ENCODE data around the gene ABTB2.
A peak's percentile ranks its signal among the peaks of the same experiment; 100 is the strongest.
"Not testable (repeated sequence)": the region's sequence is repeated elsewhere in the genome, so short reads cannot be mapped to it uniquely, and the experiment has no call there.

Gene ABTB2

GRCh38 chr11:34357701-34358257, at the start of gene ABTB2:
TSS of gene ABTB2 (minus strand) at chr11:34358010.
- DNase-seq: peak; percentile 98

- no peak for DNase-seq
Observed at GRCh38 chr11:34407121-34407813, 49.5 kb upstream of the ABTB2 start.

DNA sequence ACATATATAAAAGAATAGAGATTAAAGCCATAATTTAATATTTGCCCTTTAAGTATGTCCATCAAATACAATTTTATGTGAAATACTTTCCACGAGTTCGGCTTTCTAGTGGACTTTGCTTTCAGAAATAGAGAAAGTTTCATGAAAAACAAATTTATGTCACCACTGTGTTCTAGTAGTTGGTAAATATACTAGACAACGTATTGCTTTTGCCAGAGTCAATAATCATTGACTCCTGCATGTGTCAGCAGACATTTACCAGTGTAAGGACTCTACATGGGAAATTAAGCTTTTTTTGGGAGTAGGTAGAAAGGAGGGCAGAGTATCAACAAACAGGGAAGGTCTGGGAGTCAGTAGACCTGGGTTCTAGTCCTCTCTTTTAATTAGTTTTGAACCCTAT, 48.6 kb upstream of the ABTB2 start:
- no peak for DNase-seq

GRCh38 chr11:34405079-34405858, 47.5 kb upstream of the ABTB2 start:
- no peak for DNase-seq

- DNase-seq: no peak
Observed at GRCh38 chr11:34404280-34404679, 46.5 kb upstream of the ABTB2 start.

DNA sequence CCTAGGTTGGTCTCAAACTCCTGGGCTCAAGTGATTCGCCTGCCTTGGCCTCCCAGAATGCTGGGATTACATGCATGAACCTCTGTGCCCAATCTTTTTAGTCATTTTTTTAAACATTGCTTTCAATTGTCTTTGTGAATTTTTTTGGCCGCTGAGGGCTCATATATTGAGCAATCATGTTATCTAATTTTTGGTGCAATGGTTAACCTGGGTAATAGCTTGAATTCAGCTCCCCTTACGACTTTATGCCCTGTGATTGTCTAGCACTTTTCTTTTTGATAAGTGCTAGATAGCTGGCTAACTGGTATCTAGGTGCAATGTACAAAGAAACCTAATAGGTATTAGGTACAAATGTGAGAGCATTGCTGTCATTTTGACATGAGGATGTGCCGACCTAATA, 45.6 kb upstream of the ABTB2 start:
- no peak for DNase-seq

DNA sequence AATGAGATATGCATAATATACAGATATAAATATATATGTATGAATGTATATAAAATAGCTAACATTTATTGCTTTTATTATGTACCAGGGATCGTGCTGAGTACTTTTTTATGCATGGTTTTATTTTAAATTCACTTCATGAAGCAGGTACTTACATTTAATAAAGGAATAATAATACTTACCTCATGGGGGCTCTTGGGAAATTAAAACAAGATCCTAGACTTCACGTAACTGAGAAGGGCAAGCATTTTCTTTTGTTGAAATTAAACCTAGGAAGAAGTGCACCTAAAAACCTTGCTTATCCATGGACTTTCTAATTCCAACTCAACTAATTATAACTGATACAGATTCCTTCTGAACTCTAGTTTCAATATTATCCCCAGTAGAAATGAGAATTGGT, 40.0 kb upstream of the ABTB2 start:
- no peak for DNase-seq

GRCh38 chr11:34397120-34397519, 39.3 kb upstream of the ABTB2 start:
- DNase-seq: no peak

GRCh38 chr11:34395916-34396550, 38.2 kb upstream of the ABTB2 start:
- DNase-seq: no peak

DNA sequence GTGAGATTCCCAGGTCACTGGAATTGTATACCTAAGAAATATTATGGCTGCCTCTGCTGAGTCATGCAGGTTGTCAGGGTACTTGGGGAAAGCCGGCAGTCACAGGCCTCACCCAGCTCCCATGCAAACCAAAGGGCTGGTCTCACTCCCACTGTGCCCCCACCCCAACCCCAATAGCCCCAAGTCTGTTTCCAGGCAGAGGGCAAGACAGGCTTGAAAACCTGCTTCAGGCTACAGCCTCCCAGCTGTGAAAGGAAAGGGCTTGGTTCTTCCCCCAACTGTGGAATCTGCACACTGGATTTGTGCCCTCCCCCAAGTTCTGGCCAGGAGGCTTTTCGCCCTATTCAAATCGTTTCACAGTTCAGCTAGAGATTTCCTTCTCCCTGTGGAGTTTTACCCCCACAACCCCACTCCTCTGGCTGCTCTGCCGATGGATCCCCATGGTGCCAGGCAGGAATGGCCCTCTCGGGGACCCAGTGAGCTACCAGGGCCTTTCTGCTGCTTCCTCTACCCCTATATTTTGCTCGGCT, 37.0 kb upstream of the ABTB2 start:
- no peak for DNase-seq

- no peak for DNase-seq
Observed at GRCh38 chr11:34387653-34388052, 29.8 kb upstream of the ABTB2 start.

GRCh38 chr11:34386356-34386755, 28.5 kb upstream of the ABTB2 start:
- not testable (repeated sequence) for DNase-seq

GRCh38 chr11:34382532-34383276, 24.9 kb upstream of the ABTB2 start:
- no peak for DNase-seq

DNA sequence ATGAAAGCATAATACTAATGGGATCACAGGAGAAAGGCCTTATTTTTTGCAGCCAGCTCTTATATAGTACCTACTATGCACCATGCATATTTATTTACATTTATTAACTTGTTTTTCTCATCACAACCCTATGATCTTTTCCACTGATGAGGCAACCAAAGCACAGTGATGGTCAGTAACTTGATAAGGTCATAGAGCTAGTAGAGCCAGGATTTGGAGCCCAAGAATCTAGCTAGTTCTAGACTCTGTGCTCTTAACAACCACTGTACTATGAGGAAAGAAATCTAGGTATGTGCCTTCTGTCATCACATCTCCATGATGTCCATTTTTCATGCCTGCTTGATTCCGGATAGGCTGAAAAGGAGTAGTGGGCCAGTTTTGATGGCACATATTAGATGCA, 24.0 kb upstream of the ABTB2 start:
- DNase-seq: no peak

- no peak for DNase-seq
Observed at GRCh38 chr11:34380696-34381095, 22.9 kb upstream of the ABTB2 start.

- no peak for DNase-seq
Observed at GRCh38 chr11:34379539-34379938, 21.7 kb upstream of the ABTB2 start.

DNA sequence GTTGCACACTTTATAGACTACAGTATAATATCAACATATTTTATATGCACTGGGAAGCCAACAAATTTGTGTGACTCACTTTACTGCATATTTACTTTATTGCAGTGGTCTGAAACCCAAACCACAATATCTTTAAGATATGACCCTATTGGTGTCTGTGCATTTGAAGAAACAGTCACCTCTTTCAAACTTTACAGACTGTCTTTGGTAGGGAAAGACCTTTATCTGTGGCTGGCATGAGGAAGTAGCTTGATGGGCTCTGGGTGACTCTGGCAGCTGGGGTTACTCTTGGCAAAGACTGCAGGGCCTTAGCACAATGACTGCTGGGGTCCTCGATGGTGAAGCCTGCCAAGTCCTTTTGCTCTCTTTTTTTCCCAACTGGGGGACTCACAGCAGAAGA, 21.3 kb upstream of the ABTB2 start:
- DNase-seq: no peak

DNA sequence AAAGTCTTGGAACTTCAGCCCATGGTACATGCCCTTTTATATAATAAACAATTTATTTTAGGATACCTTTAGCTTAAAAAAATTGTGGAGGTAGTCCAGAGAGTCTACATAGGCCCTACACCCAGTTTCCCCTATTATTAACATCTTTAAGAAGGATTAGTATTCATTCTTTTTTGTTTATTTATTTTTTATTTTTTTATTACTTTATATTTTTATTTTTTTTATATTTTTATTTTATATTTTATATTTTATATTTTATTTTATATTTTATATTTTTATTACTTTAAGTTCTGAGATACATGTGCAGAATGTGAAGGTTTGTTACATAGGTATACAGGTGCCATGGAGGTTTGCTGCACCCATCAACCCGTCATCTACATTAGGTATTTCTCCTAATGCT, 15.9 kb upstream of the ABTB2 start:
- no peak for DNase-seq

GRCh38 chr11:34366522-34366921, 8.7 kb upstream of the ABTB2 start:
- DNase-seq: peak; percentile 15

DNA sequence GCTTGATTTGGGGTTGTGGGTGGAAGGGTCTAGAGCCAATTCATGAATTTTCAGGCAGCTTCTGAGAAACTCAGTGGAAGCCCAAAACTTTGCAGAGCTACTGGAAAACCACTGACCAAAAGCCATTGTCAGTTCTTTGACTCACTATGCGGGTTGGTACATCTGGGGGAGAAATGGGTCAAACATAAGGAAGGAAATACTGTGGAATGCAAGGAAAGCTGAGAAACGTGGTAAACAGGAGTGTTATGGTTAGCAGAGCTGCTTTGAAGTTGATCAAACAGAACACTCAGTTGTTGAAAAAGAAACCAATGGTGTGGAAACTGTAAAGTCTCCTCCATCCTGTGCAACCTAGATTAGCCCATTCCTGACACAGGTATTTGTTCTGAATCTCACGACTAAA, 6.3 kb upstream of the ABTB2 start:
- DNase-seq: no peak

DNA sequence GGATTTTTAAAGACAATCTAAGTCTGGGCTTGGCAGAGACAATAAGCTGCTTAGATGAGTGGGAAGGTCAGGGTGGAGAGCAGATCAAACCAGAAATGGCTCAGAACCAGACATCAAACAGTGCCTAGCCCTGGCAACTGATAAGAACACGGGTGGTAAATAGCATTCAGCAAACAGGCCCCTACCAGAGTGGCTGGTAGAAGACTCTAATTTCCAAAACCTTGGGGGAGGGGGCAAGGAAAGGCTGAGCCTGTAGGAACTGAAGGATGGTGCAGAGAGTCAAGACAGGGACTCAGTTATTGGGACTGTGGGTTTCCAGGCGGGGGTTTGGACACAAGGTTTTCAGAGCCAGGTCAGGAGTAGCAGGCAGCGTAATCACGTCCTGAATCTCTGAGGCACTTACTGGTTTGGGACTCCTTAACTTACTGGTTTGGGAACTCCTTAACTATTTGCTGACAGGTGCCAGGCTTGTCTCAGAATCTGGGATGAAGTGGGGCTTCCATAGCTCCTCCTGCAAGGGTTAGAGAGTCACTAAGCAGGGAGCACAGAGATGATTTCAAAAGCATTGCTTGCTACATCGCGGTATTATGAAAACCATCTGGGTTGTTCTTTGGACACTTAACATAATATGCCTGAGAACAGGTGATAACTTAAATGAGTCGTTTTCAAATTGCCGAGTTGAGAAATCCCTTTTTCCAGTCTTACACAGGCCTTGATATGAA, 5.7 kb upstream of the ABTB2 start:
- DNase-seq: no peak

DNA sequence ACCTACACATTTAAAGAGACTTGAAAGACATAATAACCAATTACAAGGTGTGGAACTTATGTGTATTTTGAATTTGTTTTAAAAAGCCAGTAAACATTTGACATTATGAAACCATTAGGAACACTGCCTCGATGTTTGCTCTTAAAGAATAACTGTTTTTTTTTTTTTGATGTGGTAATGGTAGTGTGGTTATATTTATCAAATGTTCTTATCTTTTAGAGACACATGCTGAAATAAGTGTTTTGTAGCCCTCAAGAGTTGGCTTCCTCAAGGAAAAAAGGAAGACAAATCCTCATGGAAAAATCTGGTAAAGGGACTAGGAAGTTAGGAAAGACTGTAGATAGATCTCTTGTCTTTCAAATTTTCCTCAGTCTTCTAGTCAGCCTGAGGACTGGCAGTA, 2.2 kb upstream of the ABTB2 start:
- DNase-seq: no peak
